ENCODE results near the gene ZCCHC7. TPM values are rescaled to one million over a fixed set of nuclear protein-coding genes. Genes with fewer than 3 reads are reported as not detected.
"Not testable (repeated sequence)": the region's sequence is repeated elsewhere in the genome, so short reads cannot be mapped to it uniquely, and the experiment has no call there.

The ZCCHC7 gene
- total RNA-seq, 1 experiment from 2014 or later, result 7.7 TPM

- DNase-seq, result no peak
- Histone ChIP-seq H3K36me3 (no peaks in the 10 kb centered on the region), H3K9me3 (no peaks in the 10 kb centered on the region), H3K4me3 (no peak overlapping the region), H3K27me3 (no peaks in the 10 kb centered on the region)
These were observed 169.3 kb downstream of the ZCCHC7 start for GRCh38 chr9:37289631-37290030.

- Histone ChIP-seq H3K27me3 (no peaks in the 10 kb centered on the region), H3K9me3 (no peaks in the 10 kb centered on the region), H3K36me3 (no peaks in the 10 kb centered on the region), H3K4me3 (no peak overlapping the region)
- no peak for DNase-seq
These were observed 170.1 kb downstream of the ZCCHC7 start for GRCh38 chr9:37290366-37290939.

- Histone ChIP-seq H3K9me3 (no peaks in the 10 kb centered on the region), H3K27me3 (no peaks in the 10 kb centered on the region), H3K36me3 (no peaks in the 10 kb centered on the region), H3K4me3 (peak overlapping the region; percentile 17; the same call in 1 of the 2 replicates)
- DNase-seq, result no peak
These were observed 170.6 kb downstream of the ZCCHC7 start for GRCh38 chr9:37290940-37291485.

GRCh38 chr9:37291612-37292238 lies 171.4 kb downstream of the ZCCHC7 start:
- DNase-seq, H3K9me3 ChIP-seq, H3K27me3 ChIP-seq, H3K4me3 ChIP-seq, H3K36me3 ChIP-seq: not testable (repeated sequence)

GRCh38 chr9:37292896-37293295 lies 172.5 kb downstream of the ZCCHC7 start:
- Histone ChIP-seq H3K36me3 (no peaks in the 10 kb centered on the region), H3K4me3 (no peak overlapping the region), H3K27me3 (no peaks in the 10 kb centered on the region), H3K9me3 (no peaks in the 10 kb centered on the region)
- no peak for DNase-seq

GRCh38 chr9:37293664-37294524 lies 173.5 kb downstream of the ZCCHC7 start:
- H3K9me3 ChIP-seq, result no peaks in the 10 kb centered on the region
- H3K4me3 ChIP-seq, result no peak overlapping the region
- no peaks in the 10 kb centered on the region for H3K36me3 ChIP-seq
- DNase-seq, result no peak
- H3K27me3 ChIP-seq, result no peaks in the 10 kb centered on the region

- H3K4me3 ChIP-seq, result no peak overlapping the region
- no peaks in the 10 kb centered on the region for H3K36me3 ChIP-seq
- no peak for DNase-seq
- no peaks in the 10 kb centered on the region for H3K9me3 ChIP-seq
- no peaks in the 10 kb centered on the region for H3K27me3 ChIP-seq
These were observed 174.8 kb downstream of the ZCCHC7 start for GRCh38 chr9:37295178-37295577.

- Histone ChIP-seq H3K27me3 (no peaks in the 10 kb centered on the region), H3K36me3 (no peaks in the 10 kb centered on the region), H3K4me3 (no peak overlapping the region), H3K9me3 (no peaks in the 10 kb centered on the region)
- DNase-seq, result no peak
These were observed 175.4 kb downstream of the ZCCHC7 start for GRCh38 chr9:37295796-37296195.

- no peak overlapping the region for H3K4me3 ChIP-seq
- H3K27me3 ChIP-seq, result no peaks in the 10 kb centered on the region
- H3K9me3 ChIP-seq, result no peaks in the 10 kb centered on the region
- DNase-seq, result no peak
- H3K36me3 ChIP-seq, result no peaks in the 10 kb centered on the region
These were observed 177.2 kb downstream of the ZCCHC7 start for GRCh38 chr9:37297592-37297991.

GRCh38 chr9:37300620-37301019 lies 180.2 kb downstream of the ZCCHC7 start:
- H3K4me3 ChIP-seq, result no peak overlapping the region
- no peaks in the 10 kb centered on the region for H3K9me3 ChIP-seq
- no peak for DNase-seq
- H3K27me3 ChIP-seq, result no peaks in the 10 kb centered on the region
- H3K36me3 ChIP-seq, result no peaks in the 10 kb centered on the region

GRCh38 chr9:37301042-37301853 lies 180.9 kb downstream of the ZCCHC7 start:
- no peak for DNase-seq
- H3K27me3 ChIP-seq, result no peaks in the 10 kb centered on the region
- no peaks in the 10 kb centered on the region for H3K9me3 ChIP-seq
- no peaks in the 10 kb centered on the region for H3K36me3 ChIP-seq
- H3K4me3 ChIP-seq, result no peak overlapping the region

GRCh38 chr9:37301854-37302172 lies 181.4 kb downstream of the ZCCHC7 start:
- Histone ChIP-seq H3K9me3 (no peaks in the 10 kb centered on the region), H3K27me3 (no peaks in the 10 kb centered on the region), H3K36me3 (no peaks in the 10 kb centered on the region), H3K4me3 (no peak overlapping the region)
- no peak for DNase-seq

GRCh38 chr9:37302277-37302676 lies 181.9 kb downstream of the ZCCHC7 start:
- Histone ChIP-seq H3K36me3 (peaks cover 1% of the 10 kb centered on the region; the same call in 1 of the 2 replicates), H3K4me3 (no peak overlapping the region), H3K9me3 (no peaks in the 10 kb centered on the region), H3K27me3 (no peaks in the 10 kb centered on the region)
- DNase-seq, result no peak

- H3K27me3 ChIP-seq, H3K9me3 ChIP-seq, H3K36me3 ChIP-seq, DNase-seq, H3K4me3 ChIP-seq: not testable (repeated sequence)
These were observed 182.9 kb downstream of the ZCCHC7 start for GRCh38 chr9:37303272-37303671.

- DNase-seq, result no peak
- Histone ChIP-seq H3K4me3 (no peak overlapping the region), H3K9me3 (no peaks in the 10 kb centered on the region), H3K27me3 (no peaks in the 10 kb centered on the region), H3K36me3 (peaks cover 4% of the 10 kb centered on the region; the same call in 1 of the 2 replicates)
These were observed 188.8 kb downstream of the ZCCHC7 start for GRCh38 chr9:37309136-37309535.

GRCh38 chr9:37311938-37312708 lies 191.7 kb downstream of the ZCCHC7 start:
- Histone ChIP-seq H3K9me3 (no peaks in the 10 kb centered on the region), H3K27me3 (no peaks in the 10 kb centered on the region), H3K36me3 (peaks cover 4% of the 10 kb centered on the region; the same call in 1 of the 2 replicates), H3K4me3 (no peak overlapping the region)
- DNase-seq, result peak; percentile 5

Measured in MG63 (cell line).